ENCODE data around the gene CNTNAP3B.
"Not testable (repeated sequence)": the region's sequence is repeated elsewhere in the genome, so short reads cannot be mapped to it uniquely, and the experiment has no call there.

CNTNAP3B gene

GRCh38 chr9:42129073-42129729, at the start of gene CNTNAP3B:
Gene CNTNAP3B, minus strand, starts transcription at chr9:42129426. Its CDS starts 332 bp downstream, at chr9:42129094.
- in situ Hi-C loops (cut with MboI; ENCODE audit: low sequenced_read_pairs): not testable (repeated sequence)

GRCh38 chr9:42160299-42160698, 31.1 kb upstream of the CNTNAP3B start:
- in situ Hi-C loops (cut with MboI; ENCODE audit: low sequenced_read_pairs): not testable (repeated sequence)

DNA sequence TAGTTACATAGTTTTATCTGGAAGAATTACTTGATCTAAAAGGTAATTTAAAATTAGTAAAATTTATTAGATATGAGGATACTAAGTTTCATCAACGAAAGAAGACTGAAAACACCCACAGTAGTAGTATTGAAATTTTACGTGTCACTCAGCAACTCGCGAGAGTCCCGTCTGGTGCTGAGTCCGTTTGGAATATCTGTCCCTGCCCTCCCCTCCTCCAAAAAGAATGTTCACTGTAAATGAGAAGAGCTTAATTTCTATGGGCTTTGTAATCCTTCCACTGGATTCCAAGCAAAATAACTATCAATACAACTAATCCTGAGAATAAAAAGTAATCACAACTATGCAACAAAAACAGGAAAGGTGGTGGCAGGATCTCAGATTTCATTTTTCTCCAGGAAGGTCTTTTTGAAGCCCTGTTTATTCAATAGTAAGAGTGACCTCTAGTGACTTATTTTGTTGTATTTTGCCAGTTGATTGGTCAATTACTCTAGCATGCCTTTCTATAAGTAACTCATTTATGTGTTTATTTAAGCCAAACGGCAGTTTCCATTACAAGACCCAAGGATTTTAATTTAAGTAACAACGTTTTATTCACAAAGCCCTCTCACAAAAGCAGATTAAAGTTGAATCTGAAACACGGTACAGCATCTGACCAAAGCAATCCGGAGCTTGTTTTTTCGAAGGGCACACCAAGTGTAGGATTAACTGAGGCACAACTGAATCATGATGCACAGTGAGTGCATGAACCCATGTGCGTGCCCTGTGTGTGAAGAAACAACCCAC, 2.0 kb downstream of the CNTNAP3B start:
- in situ Hi-C loops (cut with MboI; ENCODE audit: low sequenced_read_pairs): not testable (repeated sequence)

DNA sequence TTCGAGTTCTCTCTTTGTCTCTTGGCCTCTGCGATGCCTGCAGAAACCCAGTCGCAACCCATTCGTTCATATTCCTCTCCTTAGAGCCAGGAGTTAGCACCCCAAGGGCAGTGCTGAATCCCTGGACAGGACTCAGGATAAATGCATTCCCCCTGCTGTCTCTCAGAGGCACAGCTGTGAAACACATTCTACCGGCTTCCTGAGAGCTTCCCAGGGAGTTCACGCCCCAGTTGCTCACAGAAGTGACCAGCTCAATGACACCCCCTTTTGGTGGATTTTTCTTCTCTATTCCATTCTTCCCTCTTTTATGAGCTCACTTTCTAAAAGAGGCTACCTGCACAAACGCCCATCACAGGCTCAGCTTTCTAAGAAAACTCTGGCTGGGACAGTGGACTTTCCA, 8.2 kb downstream of the CNTNAP3B start:
- in situ Hi-C loops (cut with MboI; ENCODE audit: low sequenced_read_pairs): not testable (repeated sequence)

GRCh38 chr9:42095929-42096328, 33.3 kb downstream of the CNTNAP3B start:
- in situ Hi-C loops (cut with MboI; ENCODE audit: low sequenced_read_pairs): not testable (repeated sequence)

DNA sequence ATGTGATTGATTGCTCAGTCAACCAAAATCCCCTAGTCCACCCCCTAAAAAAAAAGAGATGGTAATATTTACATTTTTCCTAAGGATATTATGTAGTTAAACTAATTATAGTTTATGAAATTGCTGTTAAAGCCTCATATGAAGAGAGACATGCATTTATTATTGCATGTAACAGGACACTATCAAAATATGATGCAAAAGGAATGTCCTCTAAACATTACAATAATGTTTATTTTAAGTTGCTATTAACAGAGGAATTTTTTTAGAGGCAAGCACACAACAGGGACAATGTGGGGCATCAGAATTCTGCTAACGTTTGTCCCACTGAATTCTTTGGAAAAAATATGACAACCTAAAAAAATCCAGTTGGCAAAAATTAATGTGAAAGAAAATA, 44.7 kb downstream of the CNTNAP3B start:
- in situ Hi-C loops (cut with MboI; ENCODE audit: low sequenced_read_pairs): not testable (repeated sequence)

DNA sequence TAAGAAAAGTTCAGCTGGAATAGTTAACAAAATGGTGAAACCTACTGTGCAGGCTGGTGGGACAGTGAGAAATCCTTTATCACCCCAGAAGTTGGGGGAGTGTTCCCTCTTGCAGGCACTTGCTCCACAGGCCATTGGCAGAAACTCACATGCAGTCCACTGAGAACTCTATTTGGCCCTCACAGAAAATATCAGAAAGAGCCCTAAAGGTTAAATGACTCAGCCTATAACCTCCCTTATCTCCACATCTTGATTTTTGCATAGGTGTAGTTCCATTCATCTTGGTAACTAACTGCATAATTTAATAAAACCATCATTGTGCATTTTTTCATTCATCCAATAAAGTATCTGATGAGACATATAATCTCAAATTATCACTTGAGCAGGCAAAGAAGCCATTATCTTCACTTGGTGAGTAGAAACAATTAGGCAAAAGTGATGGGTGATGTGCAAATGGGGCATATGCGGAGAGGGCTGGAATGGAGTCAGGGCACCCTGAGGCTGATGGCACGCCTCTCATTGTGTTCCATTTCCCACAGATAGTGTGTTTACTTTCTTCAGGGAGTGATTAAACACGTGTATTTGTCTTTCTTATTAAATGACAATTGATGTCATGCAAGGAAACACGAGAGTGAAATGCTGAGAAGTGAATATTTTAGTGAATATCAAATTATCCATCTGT, 45.2 kb downstream of the CNTNAP3B start:
- in situ Hi-C loops (cut with MboI; ENCODE audit: low sequenced_read_pairs): not testable (repeated sequence)

DNA sequence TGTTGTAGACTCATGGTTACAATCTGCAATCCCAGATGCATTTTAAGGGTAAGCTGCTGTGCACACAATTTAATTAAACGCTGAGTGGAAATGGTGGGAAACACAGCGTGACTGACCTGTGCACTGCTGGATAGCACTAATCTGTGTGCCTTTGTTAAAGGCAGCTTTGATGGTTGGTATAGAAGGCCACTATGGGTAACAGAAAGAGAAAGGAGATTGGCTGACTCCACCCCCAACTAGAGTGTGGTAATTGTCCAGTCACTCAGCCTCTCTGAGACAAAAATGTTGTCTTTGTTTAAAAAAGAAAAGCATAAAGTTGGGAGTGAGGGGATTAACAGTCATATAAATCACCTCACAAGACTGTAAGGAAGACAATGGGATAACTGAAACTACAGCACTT, 48.9 kb downstream of the CNTNAP3B start:
- in situ Hi-C loops (cut with MboI; ENCODE audit: low sequenced_read_pairs): not testable (repeated sequence)

DNA sequence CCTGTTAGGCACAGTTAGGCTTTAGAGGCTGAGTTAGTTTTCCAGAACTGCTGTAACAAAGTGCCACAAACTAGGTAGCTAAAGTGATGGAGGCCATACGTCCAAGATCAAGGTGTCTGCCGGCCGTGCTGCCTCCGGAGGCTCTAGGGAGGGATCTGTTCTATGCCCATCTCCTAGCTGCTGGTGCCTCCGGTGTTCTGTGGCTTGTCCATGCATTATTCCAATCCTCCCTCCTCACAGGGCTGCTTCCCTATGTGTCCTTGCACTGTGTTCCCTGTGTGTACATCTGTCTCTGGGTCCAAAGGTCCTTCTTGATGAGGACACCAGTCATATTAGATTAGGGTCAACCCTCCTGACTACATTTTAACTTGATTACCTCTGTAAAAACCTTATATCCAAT, 54.4 kb downstream of the CNTNAP3B start:
- in situ Hi-C loops (cut with MboI; ENCODE audit: low sequenced_read_pairs): not testable (repeated sequence)

- in situ Hi-C loops (cut with MboI; ENCODE audit: low sequenced_read_pairs): not testable (repeated sequence)
Observed at GRCh38 chr9:42071026-42071425, 58.2 kb downstream of the CNTNAP3B start.

DNA sequence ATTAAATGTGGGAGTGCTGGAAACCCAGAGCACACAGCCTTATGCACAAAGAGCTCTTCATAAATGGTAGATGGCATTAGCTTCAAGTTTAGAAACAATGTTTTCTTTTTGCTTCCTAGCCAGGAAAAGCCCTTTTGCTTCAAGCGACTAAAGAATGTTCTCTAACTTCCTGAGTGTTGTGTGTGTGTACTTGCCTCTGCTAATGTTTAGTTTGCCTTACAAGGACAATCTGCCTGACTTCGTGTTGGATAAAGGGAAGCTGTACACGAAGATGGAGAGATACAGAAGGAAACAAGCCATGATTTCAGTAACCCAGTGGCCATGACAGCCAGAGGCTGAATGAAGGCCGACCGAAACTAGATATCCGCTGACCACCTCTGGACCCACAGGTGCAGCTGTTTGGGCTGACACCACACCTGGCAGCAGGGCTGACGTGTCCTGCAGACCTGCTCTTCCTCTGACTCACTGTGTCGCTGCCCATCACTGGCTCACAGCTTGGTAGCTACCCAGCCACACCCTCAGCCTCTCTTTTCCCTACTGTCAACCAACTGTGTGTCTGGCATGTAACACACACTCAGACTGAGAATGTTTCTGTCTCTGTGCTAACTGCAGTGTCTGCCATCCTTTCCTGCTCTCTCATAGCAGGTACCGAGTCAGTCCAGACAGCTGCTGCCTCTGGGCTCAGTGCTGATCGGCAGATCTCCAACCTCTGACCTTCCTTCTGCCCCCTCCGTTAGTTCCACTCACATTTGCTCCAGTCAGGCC, 59.0 kb downstream of the CNTNAP3B start:
- in situ Hi-C loops (cut with MboI; ENCODE audit: low sequenced_read_pairs): not testable (repeated sequence)

DNA sequence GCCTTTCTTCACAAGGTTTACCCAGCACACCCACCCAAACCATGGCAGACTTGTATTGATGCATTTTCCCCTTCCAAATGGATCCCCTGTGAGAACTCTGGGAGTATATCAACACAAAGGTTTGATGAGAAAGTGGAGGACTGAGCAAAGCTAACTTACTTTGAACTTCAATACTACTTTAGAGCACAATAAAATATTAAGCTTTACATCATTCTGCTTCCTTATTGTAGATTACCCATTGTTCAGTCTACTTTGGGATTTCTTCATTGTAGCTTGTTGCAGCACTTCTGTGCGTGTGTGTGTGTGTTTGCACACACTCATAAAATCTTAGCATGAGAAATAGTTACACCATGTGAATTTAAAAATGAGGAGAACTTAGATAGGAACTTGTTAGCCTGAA, 75.4 kb downstream of the CNTNAP3B start:
- in situ Hi-C loops (cut with MboI; ENCODE audit: low sequenced_read_pairs): not testable (repeated sequence)

GRCh38 chr9:42050701-42051100, 78.5 kb downstream of the CNTNAP3B start:
- in situ Hi-C loops (cut with MboI; ENCODE audit: low sequenced_read_pairs): not testable (repeated sequence)

DNA sequence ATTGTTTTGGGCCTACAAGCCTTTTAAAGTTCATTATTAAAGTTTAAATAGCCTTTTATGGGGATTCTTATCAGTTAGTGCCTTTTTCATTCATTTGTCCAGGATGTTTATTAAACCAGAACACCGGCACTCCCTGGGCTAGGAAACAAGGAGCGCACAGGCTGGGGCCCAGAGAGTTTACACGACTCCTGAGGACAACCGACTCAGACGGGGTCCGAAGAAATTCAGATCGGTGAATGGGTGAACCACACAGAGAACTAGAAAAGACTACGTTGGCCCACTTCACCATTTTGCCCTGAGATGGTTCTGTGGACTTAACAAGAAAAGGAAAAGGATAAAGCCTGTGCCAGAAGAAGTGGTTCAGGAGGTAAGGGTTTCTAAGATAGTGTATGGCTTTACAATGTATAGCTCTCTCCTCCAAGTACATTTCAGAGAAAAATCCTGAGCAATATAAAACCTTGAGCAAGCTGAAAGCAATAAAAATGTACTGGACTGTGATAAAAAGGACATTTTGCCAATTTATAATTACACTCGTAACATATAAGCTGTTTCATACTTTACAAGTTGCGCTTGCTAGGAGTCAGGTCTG, 84.7 kb downstream of the CNTNAP3B start:
- in situ Hi-C loops (cut with MboI; ENCODE audit: low sequenced_read_pairs): not testable (repeated sequence)

DNA sequence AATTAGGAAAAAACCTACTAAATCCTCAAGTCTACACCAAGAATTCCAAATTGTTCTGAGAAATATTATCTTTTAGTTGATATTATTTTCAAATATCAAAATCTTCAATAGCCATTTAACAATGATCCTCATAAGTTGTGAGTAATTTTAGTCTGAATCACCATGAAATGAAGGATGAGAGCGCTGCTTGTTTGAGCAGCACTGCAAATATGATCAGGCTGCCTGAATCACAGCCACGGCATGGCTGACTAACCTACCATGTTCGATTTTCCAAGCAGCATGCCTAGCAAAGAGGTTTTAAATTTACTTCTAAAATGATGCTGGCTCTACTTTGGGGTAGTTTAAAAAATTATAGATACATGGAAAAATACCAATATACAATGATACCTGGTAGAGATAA, 95.7 kb downstream of the CNTNAP3B start:
- in situ Hi-C loops (cut with MboI; ENCODE audit: low sequenced_read_pairs): not testable (repeated sequence)

GRCh38 chr9:42020639-42021038, 108.6 kb downstream of the CNTNAP3B start:
- in situ Hi-C loops (cut with MboI; ENCODE audit: low sequenced_read_pairs): not testable (repeated sequence)

DNA sequence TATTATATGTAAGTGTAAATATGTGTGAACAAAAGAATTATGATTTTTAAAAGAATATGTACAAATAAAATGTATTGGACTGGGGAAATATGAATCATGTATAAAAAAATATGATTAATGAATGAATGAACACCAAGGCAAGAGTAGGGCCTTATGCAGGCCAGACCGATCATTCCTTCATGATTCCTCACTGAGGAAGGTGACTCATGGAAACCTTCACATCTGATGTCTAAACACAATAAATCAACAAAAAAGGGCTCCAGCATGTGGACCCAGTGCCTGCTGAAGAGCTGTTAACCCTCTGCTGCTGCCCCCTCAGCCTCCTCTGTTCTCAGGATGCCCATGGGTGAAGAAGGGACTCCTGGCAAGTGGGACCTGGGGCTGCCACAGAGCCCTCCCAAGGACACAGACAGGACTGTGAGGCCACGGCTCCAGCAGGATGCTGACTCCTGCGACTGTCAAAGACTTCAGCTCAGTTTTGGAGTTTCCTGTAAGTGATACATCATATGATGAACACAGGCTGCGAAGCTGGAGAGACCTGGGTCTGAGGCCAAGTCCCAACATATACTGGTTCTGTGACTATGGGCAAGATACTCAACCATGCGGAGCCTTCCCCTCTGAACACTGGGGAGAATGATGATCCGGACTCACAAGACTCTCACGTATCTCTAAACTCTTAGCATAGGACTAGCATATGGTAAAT, 110.9 kb downstream of the CNTNAP3B start:
- in situ Hi-C loops (cut with MboI; ENCODE audit: low sequenced_read_pairs): not testable (repeated sequence)

DNA sequence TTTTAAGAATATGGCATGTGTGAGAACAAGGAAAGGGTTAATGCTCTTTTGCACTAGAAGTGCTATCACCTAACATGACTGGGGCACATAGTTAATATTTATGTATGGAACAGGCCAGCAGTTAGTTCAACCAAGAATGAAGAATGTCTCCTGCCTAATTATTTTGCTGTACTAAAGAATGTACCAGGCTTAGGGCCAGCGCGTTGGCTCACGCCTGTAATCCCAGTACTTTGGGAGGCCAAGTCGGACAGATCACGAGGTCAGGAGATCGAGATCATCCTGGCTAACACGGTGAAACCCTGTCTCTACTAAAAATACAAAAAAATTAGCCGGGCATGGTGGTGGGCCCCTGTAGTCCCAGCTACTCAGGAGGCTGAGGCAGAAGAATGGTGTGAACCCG, 114.9 kb downstream of the CNTNAP3B start:
- in situ Hi-C loops (cut with MboI; ENCODE audit: low sequenced_read_pairs): not testable (repeated sequence)

DNA sequence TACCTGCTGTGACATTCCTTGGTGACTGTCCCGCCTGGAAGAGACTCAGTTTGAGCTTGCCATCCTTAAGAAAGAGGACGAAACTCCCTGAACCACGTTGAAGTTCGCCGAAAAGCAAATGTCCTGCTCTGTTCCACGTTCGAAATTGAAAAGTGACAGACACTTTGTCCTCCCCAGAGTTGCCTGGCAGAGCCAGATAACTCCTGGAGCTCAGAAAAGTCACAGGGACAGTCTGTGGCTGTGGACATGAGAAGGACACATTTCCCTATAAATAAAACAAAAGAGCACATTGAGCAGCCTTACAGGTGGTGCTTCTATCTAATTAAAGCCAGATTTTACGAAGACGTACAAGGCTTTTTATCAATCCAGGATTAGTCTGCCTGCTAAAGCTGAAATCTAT, 137.6 kb downstream of the CNTNAP3B start:
- in situ Hi-C loops (cut with MboI; ENCODE audit: low sequenced_read_pairs): not testable (repeated sequence)

- in situ Hi-C loops (cut with MboI; ENCODE audit: low sequenced_read_pairs): not testable (repeated sequence)
Observed at GRCh38 chr9:41980271-41980670, 149.0 kb downstream of the CNTNAP3B start.
